Stimulated activated CD4-positive, alpha-beta T cell treated with anti-CD3 and anti-CD28 coated beads, Interleukin-1b, Interleukin-23, amount 100 ng/mL, for 1 hour (primary cell): ENCODE data around the gene BRD1.
"Not testable (repeated sequence)": the region's sequence is repeated elsewhere in the genome, so short reads cannot be mapped to it uniquely, and the experiment has no call there.

Experiments used
- DNase-seq, 2 donors: peaks; one replicate each; pipeline ENCODE4 v3.0.0-alpha.2; 2020; ENCODE audit warnings: low read depth in 2 of 2

The BRD1 gene

DNA sequence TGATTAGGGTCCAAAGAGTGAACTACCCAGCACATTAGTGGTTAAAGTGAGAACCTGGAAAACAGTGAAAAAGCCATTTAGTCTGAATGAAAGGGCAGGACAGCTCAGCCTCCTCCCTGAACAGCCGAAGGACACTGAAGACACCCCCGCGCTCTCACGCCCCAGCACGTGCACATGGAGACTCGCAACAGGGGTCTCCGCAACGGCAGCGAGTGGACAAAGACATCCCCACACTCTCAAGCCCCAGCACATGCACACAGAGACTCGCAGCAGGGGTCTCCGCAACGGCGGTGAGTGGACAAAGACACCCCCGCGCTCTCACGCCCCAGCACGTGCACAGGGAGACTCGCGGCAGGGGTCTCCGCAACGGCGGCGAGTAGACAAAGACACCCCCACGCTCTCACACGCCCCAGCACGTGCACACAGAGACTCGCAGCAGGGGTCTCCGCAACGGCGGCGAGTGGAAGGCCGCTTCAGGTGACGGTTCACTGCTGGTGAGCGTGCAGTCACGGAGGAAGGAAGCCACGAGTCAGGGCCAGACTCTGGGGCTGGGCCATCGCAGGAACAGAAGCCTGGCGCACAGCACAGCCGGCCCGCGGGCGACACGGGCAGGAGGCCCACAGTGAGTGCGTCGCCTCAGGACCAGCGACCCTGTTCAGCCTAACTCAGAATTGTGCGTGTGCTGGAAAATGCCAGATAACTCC is 43.6 kb downstream of the BRD1 start:
- DNase-seq: no peak

- no peak for DNase-seq
Measured at GRCh38 chr22:49783036-49783746, 44.5 kb downstream of the BRD1 start.

GRCh38 chr22:49781886-49782285 is 45.8 kb downstream of the BRD1 start:
- not testable (repeated sequence) for DNase-seq

- DNase-seq: no peak
Measured at GRCh38 chr22:49781289-49781782, 46.3 kb downstream of the BRD1 start.

DNA sequence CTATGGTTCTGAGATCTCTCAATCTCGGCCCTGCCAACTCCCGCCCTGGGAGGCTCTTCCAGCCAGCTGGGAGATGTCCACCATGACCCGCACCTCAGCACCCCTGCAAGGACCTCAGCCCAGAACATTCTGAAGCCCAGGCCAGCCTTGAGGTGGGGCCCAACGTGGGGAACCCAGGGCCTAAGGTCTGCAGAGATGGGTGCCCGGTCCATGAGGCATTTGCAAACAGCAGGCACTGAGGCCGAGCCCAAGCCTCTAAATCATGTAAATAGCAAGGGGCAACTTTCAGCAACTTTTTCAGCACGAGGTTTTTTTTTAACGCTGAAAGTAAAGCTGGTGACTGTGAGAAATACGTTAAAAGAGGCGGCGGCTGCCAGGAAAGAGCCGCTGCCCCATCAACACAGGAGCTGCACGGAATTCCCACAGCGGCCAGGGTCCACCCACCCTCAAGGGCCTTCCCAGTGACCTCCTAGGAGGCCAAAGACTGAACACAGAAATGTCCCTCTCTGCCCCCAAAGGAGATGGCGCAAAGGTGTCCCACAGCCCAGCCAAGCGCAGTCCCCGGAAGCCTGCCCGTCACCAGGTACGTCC is 46.9 kb downstream of the BRD1 start:
- no peak for DNase-seq

GRCh38 chr22:49779853-49780697 is 47.6 kb downstream of the BRD1 start:
- no peak for DNase-seq

DNA sequence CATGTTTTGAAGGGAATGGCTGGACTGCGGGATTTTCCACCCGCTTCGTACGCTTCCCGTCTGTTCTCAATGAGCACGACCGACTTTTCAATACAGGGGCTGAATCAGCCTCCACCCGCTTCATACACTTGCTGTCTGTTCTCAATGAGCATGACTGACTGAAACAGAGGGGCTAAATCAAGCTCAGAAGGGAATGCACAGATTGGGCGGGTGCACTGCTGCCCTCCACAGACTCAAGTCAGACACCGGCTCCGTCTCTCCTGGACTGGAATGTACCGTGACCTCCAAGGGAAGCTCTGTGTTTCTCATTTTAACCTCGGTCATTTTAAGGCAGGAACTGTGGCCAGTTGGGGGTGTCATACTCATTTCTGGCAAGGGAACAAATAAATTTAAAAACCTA is 48.5 kb downstream of the BRD1 start:
- no peak for DNase-seq

GRCh38 chr22:49777569-49778249 is 50.0 kb downstream of the BRD1 start:
- no peak for DNase-seq

DNA sequence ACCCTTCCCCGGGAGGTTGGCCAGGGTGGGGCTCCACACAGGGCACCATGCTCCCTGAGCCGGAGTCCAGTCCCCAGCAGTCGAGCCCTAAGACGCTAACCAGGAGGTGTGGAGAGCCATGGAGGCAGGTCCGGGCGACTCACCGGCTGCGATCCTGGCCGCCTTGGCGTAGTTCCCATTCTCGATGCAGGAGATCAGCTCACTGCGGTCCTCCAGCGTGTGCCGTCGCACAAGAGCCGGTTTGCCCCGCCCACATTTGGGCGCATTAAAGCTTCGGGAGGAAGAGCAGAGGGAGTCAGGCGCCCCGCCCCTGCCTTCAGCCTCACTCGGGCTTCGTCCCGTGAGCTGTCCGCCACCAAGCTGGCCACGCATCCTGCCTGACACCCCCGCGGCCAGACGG is 50.8 kb downstream of the BRD1 start:
- no peak for DNase-seq

DNA sequence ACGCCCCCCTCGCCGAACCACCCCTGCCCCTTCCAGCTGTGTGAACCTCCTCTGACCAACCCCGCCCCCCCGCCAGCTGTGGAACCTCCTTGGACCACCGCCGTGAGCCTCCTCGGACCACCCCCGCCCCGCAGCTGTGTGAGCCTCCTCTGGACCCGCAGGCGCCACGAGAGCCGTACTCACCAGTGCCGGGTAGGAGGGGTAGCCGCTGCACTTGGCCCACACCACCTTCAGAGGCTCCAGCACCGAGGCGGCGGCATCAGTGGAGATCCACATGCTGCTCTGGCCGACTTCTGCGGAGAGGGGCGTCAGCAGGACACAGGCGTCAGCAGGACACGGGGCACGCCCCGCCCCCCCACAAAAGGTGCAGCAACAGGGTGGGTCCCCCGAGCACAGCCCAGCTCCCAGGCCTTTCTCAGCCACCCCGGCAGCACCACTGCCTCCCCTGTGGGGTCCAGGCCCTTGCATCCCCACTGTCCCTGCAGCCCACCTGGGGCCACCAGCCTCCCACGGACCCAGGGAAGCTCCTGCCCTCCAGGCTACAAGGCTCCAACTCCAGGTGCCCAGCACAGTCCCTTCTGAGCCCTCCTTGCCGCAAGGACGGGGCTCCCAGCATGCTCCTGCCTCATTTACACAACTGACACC is 51.7 kb downstream of the BRD1 start:
- DNase-seq: no peak

DNA sequence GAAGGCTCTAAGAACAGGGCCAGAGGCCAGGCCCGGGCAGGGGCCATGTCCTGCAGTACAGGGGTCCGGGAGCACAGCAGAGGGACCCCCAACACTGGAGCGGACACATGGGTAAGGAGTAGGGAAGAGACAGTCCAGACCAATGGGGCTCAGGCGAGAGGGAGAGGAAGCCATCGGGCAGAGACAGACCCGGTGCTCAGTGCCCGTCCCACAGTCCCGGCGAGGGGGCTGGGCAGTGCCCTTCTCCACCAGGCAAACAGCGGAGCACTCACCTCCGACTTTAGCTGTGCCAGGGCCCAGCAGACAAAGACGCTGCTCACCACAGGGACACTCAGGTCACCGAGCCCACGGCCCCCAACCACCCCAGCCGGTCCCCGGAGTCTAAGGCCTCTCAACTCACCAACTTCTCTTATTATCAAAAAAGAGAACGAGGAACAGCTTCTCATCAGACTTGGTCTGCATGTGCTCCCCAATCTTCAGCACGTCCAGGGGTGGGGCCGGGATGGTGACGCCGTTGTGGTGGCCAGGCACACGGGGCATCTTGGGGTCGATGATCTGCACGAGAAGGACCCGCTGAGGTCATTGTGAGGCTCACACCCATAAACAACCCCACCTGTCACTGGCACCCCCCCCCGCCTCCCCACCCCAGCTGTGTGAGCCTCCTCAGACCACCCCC is 52.3 kb downstream of the BRD1 start:
- no peak for DNase-seq

- no peak for DNase-seq
Measured at GRCh38 chr22:49774499-49775151, 53.0 kb downstream of the BRD1 start.

DNA sequence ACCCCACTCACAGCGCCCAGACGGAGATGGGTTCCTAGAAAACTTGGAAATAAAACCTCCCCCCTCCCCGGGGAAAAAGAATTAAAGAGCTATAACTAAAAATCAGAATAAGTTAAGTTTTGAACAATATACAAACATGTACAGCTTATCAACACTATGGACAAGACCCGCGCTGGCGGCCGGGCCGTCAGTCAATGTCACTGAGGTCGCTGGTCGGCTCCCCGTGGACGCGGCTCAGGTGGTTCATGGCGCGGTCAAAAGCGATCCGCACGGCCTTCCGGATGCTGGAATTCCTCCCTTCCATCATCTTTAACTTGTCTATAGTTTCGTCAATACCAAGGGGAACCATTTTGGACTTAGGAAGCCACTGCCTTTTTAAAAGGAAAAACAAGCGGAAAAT is 53.6 kb downstream of the BRD1 start:
- DNase-seq: no peak

DNA sequence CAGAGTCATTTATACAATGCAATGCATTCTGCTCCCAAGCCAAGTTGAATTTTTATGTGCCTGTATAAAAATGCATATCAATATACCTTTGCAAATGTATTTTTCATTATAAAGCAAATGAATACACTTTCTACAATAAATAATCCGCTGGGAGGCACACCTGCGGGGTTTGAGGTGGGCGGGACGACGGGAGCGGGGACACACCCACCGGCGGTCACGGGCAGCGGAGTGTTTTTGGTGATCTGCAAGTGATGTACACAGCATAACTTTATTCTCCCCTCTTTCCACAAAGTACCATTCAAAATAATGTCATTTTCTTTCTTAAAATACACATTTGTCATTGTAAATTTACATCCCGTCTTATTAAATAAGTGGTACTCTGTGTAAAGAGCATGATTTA is 54.1 kb downstream of the BRD1 start:
- DNase-seq: no peak

- DNase-seq: no peak
Measured at GRCh38 chr22:49772692-49773091, 55.0 kb downstream of the BRD1 start.

DNA sequence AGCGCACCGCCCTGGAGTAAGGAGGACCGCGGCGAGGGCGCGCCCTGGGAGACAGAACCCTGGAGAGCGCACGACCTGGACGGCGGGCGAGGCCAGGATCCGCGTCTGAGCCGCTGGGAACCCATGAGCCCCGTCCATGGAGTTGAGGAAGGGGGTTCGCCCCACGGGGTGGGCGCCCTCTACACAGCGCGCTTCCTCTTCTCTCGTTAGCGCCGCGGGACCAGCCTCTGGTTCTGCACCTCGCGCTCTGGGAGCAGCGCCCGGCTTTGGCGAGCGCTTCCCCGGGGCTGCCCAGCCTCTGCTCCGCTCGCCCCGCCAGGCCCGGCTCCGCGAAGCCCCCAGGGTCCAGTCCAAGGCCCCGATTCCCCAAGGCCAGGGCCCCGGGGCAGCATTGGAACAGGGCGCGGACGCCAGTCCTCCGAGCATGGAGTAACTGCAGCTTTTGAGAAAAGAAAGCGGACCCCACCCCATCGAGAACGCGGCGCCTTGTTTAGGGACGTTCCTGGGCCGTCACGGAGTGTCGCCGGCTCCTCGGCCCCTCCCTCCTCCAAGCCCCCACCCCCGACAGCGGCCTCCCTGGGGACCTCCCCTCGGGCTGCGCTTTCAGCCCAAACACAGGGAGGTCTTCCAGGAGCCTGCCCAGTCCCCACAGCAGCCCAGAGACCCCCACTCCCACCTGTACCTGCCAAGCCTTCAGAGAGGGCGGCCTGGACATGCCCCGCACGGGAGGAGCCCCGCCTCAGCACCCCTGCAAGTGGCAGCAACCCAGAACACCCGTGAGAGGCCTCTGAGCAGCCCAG is 56.2 kb downstream of the BRD1 start:
- DNase-seq: no peak

DNA sequence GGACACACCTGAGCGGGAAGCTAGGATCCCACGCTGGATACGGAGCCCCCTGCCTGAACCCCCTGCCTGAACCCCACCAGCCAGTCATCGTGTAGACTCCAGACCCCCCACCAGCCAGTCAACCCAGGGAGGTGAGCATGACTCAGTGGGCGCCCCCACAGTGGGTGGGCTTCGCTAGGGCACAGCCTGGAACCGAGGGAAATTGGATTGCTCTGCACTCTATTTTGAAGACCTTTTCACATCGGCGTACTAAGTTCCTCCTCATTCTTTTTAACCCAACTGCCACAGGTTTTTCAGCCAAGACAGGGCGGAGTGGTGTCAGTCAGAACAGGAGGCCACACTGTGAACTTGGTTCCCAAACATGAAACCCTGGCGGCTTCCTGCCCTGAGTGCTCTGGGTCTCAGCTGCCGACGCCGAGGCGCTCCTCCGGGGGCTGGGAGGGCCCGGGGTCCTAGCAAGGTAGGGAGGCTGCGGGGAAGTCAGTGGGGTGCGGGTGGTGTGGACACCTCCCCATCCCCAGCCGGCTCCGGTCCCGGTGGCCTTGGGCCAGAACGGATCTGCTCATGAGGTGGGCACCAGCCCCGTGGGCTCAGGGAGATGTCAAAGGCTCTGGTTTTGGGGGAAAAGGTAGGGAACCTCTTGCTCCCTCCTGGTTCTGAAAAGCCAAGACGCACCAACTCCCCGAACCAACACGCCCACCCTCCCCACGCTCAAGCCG is 57.0 kb downstream of the BRD1 start:
- DNase-seq: no peak
